NCI-H82 treated with DMSO at 0.1 percent for 48 hours (cell line): ENCODE data around the gene TMEM119.

ENCODE experiments used
- DNase-seq: peaks from one replicate; lab custom pipeline; 2025; ENCODE audit not compliant: unreplicated experiment; lab: John Stamatoyannopoulos, UW

TMEM119 gene

DNA sequence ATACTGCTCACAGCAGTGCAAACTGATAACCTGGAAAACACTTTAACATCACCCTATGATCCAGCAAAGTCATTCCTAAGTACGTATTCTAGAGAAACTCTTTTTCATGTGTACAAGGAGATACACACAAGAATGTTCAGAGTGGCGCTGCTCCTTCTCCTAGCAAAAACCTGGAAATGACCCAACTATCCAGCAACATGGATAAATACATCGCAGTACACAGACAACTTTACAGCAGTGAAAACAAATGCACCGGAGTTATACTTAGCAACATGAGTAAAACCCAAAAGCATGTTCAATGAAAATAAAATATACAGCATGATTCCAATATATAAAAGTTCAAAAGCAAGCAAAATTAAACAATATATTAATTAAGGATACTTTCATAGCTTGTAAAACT lies 55.6 kb downstream of the TMEM119 start:
- no peak for DNase-seq
